Measurements from ENCODE around the gene AR.
"Not testable (repeated sequence)": the region's sequence is repeated elsewhere in the genome, so short reads cannot be mapped to it uniquely, and the experiment has no call there.

AR gene

DNA sequence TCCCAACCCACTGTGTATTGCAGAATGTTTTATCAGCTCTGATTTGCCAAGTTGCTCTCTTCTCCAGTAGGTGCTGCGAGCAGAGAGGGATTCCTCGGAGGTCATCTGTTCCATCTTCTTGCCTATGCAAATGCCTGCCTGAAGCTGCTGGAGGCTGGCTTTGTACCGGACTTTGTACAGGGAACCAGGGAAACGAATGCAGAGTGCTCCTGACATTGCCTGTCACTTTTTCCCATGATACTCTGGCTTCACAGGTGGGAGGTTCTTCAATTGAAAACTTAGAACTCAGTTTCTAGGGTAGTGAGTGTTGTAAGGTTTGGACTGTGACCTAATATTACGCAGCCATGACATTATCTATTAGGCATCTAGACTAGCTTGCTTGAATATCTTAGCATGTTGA, 24.9 kb downstream of the AR start:
- peak; percentile 24 for DNase-seq (ENCODE audit: low spot score)

DNA sequence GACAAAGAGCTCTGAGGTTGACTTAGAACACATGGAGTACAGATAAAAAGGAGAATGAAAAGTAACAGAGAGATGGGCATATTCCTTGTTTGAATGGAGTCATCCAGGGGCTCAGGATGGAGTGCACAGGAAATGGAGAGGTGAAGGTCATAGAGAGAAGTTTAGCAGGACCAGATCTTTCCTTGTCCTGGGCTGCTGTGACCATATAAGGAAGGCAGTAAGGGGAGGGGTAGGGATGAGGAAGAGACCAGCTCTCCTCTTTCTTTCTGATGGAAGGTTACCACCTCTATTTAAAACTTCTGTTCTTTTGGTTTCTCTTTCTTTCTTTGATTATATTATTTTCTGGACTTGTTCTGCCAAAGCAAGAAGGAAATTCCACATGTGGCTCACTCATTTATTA, 27.0 kb downstream of the AR start:
- DNase-seq (ENCODE audit: low spot score) = no peak

DNA sequence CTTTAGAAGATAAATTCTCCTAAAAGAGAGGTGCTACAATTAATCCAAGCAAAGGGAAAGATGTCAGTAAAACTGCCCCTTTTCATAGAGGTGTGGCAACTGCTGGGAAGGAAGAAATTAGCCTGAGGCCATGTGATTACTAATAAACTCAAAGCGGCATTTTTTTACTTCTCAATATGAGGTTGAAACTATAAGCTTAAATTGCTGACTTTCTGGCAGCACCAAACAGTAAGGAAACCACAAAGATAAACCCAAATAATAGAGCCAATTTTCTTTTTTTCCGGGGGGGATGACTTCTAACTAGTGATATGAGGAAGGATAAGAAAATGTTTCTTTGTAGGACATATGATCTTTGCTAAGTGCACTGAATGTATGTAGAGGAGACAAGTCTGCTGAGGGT, 30.9 kb downstream of the AR start:
- no peak for DNase-seq (ENCODE audit: low spot score)

DNA sequence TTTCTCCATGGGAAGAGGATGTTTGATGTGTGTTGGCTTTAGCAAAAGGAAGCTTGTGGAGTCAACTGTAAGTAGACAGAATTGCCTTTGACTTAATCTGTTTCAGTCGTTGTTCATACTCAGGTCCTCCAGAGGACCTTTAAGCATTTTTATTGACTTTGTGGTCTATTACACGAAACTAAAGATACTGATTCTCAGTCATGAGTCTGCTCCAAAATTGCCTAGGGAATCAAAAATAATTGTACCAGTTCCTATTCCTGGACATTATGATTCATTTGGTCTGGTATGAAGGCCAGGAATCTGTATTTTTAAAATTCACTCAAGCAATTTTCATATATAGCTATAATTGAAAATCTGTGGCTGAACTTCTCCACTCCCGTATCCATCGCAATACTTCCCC, 38.6 kb downstream of the AR start:
- no peak for DNase-seq (ENCODE audit: low spot score)

GRCh38 chrX:67583171-67583570, 39.4 kb downstream of the AR start:
- DNase-seq (ENCODE audit: low spot score) = no peak

DNA sequence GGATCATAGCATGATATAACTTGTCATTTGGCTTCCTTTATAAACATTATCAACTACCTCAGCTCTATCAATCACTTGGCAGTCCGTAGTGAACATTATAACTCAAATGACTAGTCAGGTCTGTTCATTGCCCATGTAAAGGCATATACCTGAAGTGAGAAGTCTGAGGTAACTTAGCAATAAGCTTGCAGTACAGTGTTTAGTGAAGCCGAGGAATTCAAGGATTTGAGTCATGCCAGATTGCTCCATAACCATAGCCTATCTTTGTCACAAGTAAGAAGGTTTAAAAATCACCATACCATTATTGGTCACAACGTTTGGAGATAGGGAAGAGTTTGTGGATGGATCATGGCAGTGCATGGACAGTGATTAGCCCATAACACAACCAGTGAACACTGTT, 41.6 kb downstream of the AR start:
- peak; percentile 11 for DNase-seq (ENCODE audit: low spot score)

DNA sequence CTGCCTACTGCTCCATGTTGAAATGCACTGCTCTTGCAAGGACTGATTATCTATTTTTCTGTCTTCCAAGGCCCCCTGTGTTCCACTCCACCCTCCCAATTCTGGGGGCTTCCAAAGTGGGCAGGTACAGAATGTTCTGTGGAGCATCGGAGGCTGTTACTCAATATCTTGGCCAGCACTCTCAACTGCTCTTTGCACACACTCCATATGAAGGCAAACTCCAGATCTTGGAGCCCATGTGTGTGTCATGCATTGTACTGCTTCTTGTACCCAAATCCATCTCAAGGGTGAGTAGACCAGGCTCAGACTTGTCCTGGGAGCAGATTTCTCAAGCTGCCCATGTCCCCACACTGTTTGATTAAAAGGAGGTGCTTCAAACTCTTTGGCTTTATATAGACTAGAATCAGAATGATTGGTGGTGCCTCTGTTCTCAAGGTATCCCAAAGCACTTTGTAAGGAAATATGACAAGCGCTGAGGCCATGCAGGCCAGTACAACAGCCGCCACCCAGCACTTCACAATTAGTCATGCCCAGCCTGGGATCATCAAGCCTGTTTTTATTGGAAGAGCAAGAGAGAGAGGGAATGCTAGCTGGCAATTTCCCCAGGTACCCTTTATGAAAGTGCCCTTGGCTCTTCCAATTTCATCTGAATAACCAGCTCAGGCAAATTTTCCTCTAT, 44.3 kb downstream of the AR start:
- no peak for DNase-seq (ENCODE audit: low spot score)

GRCh38 chrX:67596839-67597790, 53.3 kb downstream of the AR start:
- DNase-seq (ENCODE audit: low spot score) = no peak

GRCh38 chrX:67599532-67599931, 55.7 kb downstream of the AR start:
- DNase-seq (ENCODE audit: low spot score) = no peak

DNA sequence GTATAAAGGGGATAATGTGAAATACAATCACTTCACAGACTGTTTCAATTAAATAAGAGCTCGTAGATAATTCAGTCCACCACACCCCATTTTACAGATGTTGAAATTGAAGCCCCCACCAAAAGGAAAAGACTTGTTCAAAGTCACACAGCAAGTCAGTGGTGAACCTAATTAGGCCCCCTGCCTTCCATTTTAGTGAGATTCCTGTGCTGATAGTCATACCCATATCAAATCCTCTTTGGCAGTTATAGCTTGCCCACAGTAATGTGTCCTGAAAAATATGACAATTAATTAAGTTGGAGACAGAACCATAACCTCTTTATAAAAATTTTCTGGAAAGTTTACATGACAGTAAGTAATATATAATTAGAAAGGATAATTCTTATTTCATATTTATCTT, 58.0 kb downstream of the AR start:
- DNase-seq (ENCODE audit: low spot score) = no peak

DNA sequence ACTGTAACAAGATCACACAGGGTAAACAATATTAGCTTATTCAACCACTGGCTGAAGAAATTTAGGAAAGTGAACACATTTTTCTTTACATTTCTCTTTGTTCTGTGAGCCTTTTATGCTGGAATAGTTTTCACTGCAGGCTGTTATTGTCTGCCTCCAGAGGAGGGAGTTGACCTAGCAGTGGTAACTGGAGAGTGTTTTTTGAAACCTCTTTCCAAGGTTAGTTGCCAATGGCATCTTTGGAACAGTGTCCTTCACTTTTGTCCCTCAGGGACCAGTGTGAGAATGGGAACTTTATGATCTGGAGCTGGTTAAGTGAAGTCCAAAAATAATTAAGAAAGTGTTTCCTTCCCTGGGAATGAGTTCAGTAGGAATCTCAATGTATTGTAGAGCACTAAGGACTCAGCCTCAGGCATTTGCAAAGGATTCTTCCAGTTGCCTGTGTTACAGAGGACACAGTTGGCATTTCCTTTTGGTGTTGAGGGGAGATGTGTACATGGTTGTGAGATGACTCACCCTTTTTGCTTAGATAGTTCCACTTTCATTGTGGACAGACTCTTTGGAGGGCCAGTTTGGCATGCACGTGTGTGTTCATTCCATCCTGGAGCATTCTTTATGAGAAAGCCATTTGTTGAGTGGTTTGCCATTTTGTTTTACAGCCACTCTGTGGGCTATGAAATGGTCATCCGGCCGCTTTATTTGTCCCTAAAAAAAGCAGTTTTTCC, 61.3 kb downstream of the AR start:
- peak; percentile 85 for DNase-seq (ENCODE audit: low spot score)

DNA sequence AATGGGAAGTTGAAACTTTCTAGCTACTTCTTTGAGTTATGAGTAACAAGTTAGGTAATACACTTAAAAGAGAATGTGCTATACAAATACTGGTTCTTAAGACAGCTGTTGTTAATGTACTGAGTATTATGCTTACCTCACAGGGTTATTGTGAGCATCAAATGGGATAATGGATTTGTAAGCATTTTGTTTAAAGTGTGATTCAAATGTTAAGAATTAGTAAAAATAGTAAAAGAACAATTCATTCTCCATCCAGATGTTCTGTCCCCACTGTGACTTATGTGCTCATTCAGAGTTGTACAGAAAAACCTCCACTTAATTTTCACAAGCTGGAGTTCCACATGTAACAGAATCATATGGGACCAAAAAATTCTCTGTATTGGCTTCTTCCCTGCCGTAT, 63.6 kb downstream of the AR start:
- no peak for DNase-seq (ENCODE audit: low spot score)

- no peak for DNase-seq (ENCODE audit: low spot score)
Measured at GRCh38 chrX:67610282-67610681, 66.5 kb downstream of the AR start.

DNA sequence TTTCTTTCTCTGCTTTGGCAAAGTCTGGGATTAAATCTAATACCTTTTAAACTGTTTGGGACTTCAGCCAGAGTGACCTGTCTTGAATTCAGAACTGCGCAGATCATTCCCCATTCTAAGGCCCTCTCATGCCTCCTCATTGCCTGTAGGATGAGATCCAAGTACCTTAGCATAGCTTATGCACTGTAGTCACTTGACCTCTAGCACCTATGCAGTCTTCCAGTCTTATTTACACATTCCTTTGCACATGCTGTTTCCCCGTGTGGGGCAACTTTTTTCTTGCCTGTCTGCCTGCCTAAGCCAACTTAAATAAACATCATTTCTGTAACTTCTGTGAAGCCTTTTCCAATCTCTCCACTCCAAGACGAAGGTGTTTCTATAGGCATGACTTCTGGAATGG, 68.4 kb downstream of the AR start:
- DNase-seq (ENCODE audit: low spot score) = peak; percentile 46

- no peak for DNase-seq (ENCODE audit: low spot score)
Measured at GRCh38 chrX:67613366-67613765, 69.5 kb downstream of the AR start.

DNA sequence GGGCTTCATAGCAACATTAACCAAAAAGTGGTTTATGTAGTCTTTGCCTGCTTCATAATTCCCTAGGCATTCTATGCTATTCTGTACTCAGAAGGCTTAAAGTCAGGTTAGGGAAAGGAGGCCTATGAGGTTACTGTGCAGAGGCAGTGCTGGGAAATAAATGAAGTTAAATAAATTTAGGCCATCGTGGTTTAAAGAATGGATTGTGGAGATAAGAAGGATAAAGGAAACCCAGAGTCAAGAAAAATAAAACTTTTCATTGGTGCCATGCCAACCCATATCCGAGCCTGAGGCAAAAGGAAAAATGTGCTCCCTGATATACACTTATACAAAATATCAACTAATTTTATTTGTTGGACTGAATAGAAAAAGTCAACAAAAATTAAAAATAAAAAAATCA, 70.2 kb downstream of the AR start:
- no peak for DNase-seq (ENCODE audit: low spot score)

- peak; percentile 51 for DNase-seq (ENCODE audit: low spot score)
Measured at GRCh38 chrX:67614423-67614822, 70.6 kb downstream of the AR start.

- peak; percentile 87 for DNase-seq (ENCODE audit: low spot score)
Measured at GRCh38 chrX:67619253-67619652, 75.4 kb downstream of the AR start.

DNA sequence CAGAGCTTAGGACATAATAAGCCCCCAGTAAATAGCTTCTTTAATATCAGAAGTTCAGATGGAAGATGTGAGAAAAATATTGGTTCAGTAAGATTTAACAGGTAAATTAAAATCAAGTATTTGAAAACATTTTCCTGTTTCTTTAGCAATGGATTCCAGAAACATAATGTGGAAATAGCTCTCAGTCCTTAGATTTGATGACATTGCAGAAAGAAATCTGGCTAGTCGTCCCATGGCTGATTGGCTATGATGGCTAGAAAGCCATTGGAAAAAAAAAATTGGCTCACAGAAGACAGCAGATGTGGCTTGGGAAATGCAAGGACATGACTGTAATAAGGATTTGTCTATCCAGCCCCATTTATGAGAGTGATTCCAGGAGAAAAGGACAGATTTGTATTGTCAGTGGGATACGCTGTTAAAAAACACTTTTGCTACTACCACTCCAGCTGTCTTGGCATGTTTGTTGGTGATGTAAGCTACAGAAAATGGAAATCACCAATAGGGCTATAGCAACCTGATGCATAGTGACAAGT, 78.3 kb downstream of the AR start:
- DNase-seq (ENCODE audit: low spot score) = no peak

DNA sequence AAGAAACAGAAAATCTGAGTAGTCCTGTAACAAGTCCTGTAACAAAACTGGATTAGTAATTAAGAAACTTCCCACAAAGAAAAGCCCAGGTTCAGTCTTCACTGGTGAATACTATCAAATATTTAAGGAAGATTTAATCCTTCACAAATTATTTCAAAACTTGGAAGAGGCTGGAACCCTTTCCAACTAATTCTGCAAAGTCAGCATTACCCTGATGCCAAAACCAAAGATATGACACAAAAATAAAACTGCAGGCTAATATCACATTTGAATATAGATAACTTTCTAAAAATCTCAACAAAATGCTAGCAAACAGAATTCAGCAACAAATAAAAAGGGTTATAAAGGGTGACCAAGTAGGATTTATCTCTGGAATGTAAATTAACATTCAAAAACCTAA, 80.5 kb downstream of the AR start:
- DNase-seq (ENCODE audit: low spot score) = no peak

- DNase-seq (ENCODE audit: low spot score) = no peak
Measured at GRCh38 chrX:67635424-67635823, 91.6 kb downstream of the AR start.

DNA sequence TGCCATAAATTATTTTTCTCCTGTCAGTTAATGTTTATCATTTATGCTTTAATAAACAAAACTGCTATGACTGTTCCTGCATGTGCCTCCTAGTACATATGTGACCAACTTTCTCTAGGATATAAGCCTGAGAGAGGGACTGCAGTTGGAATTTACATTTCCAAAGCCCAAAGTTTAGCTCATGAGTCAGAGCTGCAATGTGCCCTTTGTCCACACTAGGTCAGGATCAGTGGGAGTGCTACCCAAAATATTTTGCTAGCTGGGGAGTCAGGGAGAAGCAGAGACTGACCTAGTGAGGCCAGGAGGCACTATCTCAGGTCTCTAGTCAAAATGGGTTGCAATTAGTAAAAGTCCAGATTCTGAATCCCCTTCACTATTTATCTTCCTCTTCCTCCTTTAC, 92.7 kb downstream of the AR start:
- no peak for DNase-seq (ENCODE audit: low spot score)

DNA sequence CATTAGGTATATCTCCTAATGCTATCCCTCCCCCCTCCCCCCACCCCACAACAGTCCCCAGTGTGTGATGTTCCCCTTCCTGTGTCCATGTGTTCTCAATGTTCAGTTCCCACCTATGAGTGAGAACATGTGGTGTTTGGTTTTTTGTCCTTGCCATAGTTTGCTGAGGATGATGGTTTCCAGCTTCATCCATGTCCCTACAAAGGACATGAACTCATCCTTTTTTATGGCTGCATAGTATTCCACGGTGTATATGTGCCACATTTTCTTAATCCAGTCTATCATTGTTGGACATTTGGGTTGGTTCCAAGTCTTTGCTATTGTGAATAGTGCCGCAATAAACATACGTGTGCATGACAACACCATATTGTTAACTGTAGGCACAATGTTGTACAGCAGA, 93.5 kb downstream of the AR start:
- not testable (repeated sequence) for DNase-seq (ENCODE audit: low spot score)
